Muscle of arm (tissue), 12 donors: ENCODE data around the gene PGM2. TPM values are rescaled to one million over a fixed set of nuclear protein-coding genes. Genes with fewer than 3 reads are reported as not detected.
"Not testable (repeated sequence)": the region's sequence is repeated elsewhere in the genome, so short reads cannot be mapped to it uniquely, and the experiment has no call there.

Source experiments
- DNase-seq: peaks from one replicate; pipeline ENCODE4 v3.0.0-alpha.2; 2013
- polyA plus RNA-seq, 12 donors: library from polyadenylated mRNA; unstranded; fragments of 120-200 nt; gene quantifications; one replicate each; pipeline ENCODE4 v1.2.1, GENCODE V29; 2013; ENCODE audit not compliant: insufficient read length in 12 of 12

The PGM2 gene
- polyA plus RNA-seq, 12 donors = 9.4 to 34.8 (median 12.8) TPM; not detected in 1

DNA sequence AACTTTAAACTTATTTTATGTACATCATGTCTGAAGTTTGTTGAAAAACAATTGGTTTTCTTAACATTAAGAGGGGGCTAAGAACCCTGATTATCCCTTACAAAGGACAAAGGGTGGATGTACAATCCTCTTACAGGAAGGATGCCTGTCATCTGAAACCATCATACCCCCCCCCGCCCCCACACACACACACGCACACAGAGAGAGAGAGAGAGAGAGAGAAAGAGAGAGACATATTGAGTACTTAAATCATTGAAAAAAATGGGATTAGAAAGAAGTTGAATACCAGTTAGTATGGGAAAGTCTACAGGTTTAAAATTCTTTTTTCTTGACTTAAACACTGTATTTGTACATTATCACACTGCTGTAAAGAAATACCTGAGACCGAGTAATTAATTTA lies 10.9 kb upstream of the PGM2 start:
- DNase-seq = no peak

DNA sequence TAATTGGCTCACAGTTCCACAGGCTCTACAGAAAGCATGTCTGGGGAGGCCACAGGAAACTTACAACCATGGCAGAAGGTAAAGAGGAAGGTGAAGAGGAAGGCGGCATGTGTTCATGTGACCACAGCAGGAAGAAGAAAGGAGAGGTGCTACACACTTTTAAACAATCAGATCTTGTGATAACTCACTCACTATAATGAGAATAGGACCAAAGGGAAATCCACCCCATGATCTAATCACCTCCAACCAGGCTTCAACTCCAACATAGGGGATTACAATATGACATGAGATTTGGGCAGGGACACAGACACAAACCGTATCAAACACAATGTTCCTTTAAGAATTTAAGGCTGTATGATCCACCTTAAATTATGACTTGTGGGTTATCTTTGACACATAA lies 10.5 kb upstream of the PGM2 start:
- DNase-seq = no peak

DNA sequence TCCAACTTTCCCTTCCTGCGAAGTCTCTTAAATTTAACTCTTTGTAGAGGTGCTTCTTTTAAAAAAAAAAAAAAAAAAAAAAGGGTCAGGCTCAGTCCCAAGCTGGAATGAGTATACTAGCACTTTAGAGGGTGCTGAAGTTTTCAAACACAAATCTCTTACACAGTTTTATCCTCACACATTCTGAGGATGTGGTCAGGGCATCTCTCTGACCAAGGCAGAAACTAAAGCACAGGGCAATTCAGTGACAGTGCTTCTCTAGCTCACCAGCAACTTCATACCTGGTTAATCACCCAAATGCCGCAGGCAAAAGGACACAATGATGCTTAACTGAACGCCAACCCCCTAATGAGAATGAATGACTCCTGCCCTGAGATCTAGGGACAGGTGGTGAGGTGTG lies 9.8 kb upstream of the PGM2 start:
- no peak for DNase-seq

DNA sequence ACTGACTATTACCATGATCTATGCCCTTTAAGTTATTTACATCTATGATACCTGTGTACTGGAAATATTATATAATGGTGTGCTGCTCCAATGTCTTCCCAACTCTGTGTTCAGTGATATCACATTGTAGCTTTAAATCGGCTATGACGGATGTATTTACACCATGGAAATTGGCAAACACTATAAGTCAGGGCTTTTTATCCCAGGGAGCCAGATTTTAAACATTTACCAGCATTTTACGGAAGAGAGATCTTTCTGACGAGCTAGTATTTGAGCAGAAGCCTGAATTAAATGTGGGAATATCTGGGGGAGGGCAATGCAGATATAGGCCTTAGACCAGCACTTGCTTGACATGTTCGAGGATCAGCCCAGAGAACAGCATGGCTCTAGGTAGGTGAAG lies 7.7 kb upstream of the PGM2 start:
- DNase-seq = no peak

DNA sequence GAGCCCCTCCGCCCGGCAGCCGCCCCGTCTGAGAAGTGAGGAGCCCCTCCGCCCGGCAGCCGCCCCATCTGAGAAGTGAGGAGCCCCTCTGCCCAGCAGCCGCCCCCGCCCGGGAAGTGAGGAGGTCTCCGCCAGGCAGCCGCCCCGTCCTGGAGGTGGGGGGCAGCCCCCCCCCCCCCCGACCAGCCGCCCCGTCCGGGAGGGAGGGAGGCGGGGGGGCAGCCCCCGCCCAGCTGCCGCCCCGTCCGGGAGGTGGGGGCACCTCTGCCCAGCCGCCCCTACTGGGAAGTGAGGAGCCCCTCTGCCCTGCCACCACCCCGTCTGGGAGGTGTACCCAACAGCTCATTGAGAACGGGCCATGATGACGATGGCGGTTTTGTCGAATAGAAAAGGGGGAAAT lies 6.0 kb upstream of the PGM2 start:
- DNase-seq = not testable (repeated sequence)

DNA sequence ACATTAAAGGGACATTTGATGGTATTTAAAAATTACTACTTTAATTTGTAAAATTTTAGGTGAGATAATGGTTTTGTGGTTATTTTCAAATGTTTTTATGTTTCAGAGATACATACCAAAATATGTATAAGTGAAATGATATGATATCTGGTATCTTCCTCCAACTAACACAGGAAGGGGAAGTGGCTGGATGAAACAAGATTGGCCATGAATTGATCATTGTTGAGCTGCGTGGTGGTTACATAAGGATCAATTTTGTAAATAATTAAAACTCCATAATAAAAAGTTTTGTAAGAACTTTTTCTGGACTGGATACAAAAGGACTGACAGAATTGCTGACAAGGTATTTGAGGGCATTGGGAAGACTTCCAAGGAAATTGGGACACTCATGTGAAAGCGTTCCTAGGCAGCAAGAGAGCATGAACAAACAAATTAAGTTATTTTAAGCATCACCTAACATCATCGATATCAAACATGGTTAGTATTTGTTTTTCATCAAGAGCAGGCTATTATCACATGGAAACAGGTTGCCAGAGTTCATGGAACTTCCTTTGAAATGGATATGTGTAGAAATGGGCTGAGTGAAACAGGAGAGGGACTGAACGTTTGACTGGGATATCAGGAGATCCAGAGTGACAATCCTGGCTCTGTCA lies 4.4 kb upstream of the PGM2 start:
- no peak for DNase-seq

DNA sequence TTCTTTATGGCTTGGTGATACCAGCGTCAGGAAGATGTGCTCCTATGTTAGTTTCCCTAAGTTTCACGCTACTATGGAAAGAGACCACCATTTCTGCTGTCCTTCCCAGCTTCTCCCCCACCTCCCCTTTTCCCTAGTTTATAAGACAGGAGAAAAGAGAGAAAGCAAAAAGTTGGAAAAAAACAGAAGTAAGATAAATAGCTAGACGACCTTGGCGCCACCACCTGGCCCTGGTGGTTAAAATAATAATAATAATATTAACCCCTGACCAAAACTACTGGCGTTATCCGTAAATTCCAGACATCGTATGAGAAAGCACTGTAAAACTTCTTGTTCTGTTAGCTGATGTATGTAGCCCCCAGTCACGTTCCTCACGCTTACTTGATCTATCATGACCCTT lies 985 bp upstream of the PGM2 start:
- not testable (repeated sequence) for DNase-seq

DNA sequence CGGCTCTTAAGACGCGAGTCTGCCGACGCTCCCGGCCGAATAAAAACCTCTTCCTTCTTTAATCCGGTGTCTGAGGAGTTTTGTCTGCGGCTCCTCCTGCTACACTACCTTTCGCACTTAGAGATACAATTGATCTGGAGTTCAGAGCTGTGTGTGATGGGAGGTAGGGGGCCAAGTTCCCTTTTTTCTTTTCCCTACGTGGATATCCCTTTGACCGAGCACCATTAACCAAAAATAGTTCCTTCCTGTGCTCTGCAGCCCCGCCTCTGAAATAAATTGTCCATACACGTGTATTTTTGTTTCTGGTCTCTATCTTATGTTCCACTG lies 555 bp upstream of the PGM2 start:
- no peak for DNase-seq

DNA sequence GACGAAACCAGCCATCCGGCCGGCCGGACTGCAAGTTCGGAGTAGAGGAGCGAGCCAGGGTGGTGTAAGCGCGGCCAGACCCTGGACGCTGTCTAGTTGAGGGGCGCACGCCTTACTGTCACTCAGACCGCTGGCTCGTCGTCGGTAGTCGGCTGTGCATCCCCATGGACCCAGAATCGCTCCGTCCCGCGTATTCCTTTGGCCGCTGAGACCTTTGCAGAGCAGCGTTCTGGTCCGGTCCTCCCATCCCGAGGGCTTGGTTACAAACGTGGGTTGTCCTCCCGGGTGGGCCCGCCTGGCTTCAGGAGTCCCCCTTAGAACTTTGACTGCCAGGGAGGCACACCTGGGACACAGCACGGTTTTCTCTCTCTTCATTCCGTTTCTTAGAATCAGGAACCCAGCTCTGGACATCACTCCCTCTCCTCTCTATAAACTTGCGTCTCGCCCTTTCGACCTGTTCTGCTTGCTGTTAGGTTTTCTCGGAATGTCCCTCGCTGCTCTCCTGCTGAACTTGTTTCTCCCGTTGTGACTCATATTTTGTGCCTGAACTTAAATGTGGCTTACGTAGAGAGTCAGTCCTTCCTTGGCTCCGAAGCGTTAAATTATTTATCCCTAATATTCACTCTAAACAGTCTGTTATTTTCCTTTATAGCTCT lies 672 bp downstream of the PGM2 start:
- no peak for DNase-seq

DNA sequence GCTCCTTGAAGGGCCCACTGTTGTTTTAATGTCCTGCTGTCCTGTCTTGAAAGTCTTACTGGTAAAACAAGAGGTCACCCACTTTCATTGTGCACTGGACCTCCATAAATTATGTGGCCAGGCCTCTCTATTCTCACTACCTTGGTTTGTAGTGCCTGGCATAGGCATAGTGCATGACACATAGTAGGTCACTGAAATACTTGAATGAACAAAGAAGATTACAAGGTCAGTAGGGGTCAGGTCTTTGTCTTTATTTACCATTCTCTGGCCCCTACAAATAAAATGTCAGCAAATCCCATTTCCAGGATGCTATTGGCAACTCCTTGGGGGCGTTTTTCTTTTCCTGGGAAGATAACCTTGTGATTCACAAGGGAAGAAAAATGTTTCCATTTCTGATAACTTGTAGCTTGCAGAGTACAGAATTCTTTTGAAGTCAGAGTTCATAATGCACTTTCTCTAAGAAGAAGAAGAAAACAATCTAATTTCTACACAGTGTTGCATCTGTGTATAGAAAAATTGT lies 1.4 kb downstream of the PGM2 start:
- no peak for DNase-seq

DNA sequence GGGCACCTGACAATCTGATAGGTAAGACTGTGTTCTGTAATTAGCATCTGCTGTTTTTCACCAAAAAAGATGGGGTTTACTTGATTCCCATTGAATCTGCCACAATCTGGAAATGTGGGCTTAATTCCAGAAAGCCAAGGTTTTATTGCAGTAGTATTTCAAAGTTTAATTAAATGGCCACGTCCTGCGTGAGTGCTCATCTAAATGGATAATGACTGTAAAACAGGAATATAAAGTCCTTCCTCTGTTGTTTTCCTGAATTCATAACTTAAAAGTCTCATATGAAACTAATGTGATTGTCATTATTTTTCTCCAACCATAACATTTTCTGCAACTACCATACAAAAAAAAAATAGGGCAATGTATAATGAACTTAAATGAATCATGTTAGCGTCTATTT lies 2.4 kb downstream of the PGM2 start:
- no peak for DNase-seq

DNA sequence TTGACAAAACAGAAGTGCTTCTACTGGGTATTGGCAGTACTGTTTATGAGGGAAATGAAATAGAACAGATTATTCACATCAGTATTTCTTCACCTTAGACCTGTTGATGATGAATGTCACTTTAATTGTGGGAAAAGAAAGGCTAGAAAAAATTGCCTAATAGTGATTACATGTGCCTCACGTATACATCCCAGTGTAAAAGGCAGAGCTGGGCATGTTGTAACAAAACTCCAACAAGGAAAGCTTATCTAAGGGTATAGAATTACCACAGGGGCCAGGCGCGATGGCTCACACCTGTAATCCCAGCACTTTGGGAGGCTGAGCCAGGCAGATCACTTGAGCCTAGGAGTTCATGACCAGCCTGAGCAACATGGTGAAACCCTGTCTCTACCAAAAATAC lies 4.2 kb downstream of the PGM2 start:
- DNase-seq = no peak

DNA sequence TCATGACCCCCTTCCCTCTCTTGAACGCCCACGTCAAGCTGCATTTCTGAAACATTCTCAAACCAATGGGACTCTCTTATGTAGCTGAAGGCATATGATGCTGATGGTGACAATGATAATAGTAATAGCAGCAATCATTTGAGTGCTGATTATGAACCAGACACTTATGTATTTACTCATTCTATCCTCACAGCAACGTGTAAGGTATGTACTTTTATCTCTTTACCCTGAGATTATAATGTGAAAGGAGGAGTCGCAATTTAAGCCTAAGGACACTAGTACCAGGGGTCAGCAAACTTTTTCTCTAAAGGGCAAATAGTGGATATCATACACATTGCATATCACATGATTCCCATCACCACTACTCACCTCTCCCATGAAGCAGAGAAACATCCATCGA lies 8.5 kb downstream of the PGM2 start:
- DNase-seq = no peak

DNA sequence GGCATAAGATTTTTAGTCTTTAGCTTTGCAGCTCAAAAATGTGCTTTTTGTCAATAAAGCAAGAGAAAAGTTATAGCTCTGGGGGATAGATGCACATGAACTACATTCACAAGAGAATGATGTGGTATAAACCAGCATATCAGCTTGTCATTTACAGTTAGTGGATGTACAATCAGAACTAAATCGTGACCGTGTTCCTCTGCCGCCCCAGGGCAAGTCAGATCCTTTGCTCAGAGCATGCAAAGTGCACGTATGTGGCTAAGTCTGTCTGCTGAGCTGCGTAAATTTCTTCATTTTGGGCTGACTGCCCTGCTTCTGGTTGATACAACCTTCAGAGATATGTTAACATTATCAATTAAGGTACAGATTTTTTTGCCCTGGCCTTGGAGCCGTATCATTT lies 9.3 kb downstream of the PGM2 start:
- no peak for DNase-seq

DNA sequence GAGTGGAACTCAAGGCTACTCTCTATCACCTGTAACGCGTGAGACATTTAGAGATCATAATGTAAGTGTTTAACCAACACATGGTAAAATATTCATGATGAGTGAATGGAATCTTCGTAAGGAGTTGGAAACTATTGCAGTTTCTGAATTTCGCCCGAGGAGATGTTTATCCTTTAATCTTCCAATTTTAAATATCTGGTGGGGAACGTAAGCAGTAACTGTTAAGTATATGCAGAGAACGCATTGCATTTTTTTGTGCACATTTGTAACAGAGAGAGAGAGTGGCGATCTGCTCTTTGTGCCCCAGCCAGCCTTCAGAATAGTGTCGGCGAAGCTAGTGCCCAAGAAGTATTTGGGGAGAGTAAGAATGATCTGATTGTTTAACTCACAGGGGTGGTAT lies 9.8 kb downstream of the PGM2 start:
- DNase-seq = no peak

DNA sequence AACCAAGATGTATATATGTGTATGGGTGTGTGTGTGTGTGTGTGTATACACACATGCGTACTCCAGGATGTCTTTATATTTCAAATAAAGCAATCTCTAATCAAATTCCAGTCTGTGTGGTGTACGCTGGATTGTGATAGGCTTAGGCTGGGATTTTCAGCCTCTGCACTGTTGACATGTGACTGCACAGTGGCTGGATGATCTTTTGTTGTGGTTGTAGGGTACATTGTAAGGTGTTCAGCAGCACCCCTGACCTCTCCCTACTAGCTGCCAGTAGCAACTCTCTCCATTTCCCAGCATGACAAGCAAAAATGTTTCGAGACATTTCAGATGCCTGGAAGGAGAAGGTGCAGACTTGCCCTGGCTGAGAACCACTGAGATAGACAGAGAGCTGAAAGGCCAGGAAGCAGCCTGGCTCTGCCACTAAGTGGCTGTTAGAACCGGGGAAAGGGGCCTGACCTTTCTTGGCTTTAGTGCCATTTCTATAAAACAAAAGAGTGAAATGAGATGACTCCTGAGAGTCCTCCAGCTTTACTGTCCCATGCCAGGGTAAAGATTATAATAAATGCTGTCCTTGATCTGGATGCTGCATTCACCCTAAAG lies 10.5 kb downstream of the PGM2 start:
- DNase-seq = no peak

DNA sequence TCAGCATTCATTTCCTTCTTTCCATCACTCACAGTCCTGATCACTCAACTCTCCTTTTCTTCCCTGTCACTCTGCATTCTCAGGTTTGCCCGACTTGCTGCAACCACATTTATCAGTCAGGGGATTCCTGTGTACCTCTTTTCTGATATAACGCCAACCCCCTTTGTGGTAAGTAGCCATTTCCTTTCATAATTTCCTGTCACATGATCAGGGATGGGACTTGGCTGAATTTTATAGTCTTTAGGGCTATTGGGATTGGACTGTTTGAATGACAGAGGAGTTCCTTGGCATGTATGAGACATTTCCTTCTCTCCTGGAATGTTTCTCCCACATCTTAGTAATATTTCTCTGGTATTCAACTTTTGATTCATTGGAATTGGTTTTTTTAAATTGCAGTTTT lies 11.0 kb downstream of the PGM2 start:
- no peak for DNase-seq

DNA sequence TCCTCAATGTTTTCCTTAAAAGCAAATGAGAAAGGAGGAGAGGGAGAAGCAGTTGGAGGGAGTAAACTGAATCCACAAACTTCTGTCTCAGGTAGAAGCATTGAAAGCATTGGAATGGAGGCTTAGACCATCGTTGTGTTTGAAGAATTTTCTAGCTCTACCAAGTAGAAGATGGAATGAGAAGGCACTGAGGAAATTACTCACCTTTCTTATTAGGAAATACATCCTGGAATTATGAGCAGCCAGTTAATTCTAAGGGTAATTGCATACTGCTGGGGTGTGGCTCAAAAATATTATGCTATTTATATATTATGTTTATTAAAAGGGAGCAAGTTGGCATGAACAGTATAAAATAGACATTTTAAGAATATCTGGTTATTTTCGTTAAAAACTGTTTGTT lies 12.9 kb downstream of the PGM2 start:
- DNase-seq = no peak

DNA sequence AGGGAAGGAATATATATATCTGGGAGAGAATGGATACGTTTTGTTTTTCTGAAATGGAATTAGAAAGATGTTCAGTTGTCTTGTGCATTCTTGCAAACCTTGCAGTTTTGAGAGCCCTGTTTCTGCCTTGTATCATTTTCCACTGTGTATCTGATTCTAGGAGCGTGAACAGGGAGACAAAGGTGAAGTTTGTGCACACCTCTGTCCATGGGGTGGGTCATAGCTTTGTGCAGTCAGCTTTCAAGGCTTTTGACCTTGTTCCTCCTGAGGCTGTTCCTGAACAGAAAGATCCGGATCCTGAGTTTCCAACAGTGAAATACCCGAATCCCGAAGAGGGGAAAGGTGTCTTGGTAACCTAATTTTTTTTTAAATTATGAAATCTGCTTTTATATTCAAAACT lies 17.7 kb downstream of the PGM2 start:
- no peak for DNase-seq

DNA sequence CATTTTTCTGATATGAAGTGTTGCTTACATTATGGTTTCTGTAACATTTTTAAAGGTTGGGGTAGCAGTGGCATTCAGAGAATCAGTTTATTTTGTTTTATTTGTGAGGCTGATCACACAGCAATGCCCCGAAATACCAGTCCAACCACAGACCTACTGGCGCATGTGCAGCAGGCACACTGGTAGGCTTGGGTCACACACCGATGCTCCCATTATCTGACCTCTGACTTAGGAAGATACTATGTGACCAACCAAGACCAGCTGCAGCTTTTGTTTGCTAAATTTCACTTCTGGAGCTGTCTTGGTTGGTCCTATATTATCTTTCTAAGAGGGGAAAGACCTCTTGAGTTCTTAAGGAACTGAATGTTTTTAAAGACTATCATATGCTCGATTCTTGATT lies 18.7 kb downstream of the PGM2 start:
- DNase-seq = no peak

DNA sequence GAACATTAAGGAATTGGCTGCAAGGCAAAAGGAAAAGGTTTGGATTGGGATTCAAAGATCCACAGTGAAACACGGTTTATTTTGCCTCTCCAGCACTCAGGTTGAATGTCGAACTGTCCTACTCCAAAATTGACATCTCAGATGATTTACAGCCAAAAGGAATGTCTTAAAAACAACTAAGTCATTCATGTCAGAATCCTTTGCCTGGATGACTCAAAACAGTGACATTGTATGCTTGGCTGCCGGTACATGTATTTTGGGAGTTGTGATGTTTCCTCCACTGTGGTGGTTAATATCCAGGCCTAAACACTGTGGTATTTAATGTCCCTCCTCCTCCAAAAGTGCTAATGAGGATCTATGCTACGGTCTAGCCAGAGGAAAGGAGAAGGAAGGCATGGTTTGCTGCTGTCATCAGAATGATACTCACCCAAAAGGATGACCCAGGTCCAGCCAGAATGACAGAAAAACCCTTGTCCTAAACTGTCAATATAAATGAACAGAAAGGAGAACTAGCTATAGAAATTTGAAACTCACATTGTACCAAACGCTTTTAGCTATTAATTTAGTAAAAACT lies 20.9 kb downstream of the PGM2 start:
- DNase-seq = no peak

DNA sequence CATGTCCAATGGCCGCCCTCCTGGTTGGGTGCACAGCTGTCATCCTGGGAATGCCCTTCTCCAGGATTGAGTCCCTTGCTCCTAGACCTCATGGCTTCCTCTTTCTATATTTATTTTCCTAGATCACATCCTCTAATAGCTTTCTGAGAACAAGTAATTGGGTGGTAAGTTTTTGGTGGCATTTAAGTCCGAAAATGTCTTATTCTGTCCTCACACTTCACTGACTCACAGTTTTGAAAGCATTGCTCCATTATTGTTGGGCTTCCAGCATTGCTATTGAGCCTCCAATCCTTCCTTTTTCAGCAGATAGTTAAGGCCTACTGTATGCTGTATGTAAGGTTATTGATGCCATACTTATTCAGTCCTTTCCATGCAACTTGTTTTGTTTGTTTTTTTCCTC lies 25.9 kb downstream of the PGM2 start:
- no peak for DNase-seq

DNA sequence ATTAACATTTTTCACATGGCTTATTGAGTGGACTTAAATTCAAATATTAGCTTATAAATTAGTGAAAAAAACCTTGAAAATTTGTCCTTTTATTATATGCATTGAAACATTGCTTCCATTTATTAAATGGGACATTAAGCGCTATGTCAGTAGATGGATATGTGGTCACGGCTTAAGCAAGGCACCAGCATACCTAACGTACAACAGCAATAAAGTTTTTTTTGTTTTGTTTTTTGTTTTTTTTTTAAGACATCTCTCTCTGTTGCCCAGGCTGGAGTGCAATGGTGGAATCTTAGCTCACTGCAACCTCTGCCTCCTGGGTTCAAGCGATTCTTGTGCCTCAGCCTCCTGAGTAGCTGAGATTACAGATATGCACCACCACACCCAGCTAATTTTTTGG lies 31.6 kb downstream of the PGM2 start:
- DNase-seq = no peak
